Measurements from ENCODE around the gene TMEM130. TPM values are rescaled to one million over a fixed set of nuclear protein-coding genes. Genes with fewer than 3 reads are reported as not detected.

Gene TMEM130
- total and polyA plus RNA-seq, 2 donors (not counting 1 experiment from before 2014, with no cell fraction given) = 0.66 to 2.6 TPM

- Histone ChIP-seq H3K79me2 (ENCODE audit: control insufficient read depth, insufficient read depth, low read length) (no peaks in the 10 kb centered on the region), H2AFZ (ENCODE audit: low read length) (no peak overlapping the region), H3K4me2 (ENCODE audit: extremely low read depth, insufficient read depth, low read length) (no peak overlapping the region), H3K9me3 (ENCODE audit: control insufficient read depth, insufficient read depth, low read depth, low read length) (no peaks in the 10 kb centered on the region), H4K20me1 (ENCODE audit: control insufficient read depth, extremely low read depth, insufficient read depth, low read length) (no peaks in the 10 kb centered on the region), H3K4me1 (ENCODE audit: control insufficient read depth, extremely low read depth, insufficient read depth, low read length) (no peaks in the 10 kb centered on the region), H3K36me3 (ENCODE audit: control insufficient read depth, insufficient read depth, low read length) (no peaks in the 10 kb centered on the region), H3K4me3 (replicated peaks in 1 of 4; ENCODE audit: control extremely low read depth in 1 of 4, insufficient read depth in 1 of 4, low read depth in 3 of 4, low read length in 4 of 4) (no peak overlapping the region), H3K27me3 (ENCODE audit: control insufficient read depth, insufficient read depth, low read length) (no peaks in the 10 kb centered on the region), H3K27ac (ENCODE audit: insufficient read depth, low read length) (no peak overlapping the region), H3K9ac (ENCODE audit: insufficient read depth, low read length) (no peak overlapping the region)
- TF ChIP-seq, protein P1, sequence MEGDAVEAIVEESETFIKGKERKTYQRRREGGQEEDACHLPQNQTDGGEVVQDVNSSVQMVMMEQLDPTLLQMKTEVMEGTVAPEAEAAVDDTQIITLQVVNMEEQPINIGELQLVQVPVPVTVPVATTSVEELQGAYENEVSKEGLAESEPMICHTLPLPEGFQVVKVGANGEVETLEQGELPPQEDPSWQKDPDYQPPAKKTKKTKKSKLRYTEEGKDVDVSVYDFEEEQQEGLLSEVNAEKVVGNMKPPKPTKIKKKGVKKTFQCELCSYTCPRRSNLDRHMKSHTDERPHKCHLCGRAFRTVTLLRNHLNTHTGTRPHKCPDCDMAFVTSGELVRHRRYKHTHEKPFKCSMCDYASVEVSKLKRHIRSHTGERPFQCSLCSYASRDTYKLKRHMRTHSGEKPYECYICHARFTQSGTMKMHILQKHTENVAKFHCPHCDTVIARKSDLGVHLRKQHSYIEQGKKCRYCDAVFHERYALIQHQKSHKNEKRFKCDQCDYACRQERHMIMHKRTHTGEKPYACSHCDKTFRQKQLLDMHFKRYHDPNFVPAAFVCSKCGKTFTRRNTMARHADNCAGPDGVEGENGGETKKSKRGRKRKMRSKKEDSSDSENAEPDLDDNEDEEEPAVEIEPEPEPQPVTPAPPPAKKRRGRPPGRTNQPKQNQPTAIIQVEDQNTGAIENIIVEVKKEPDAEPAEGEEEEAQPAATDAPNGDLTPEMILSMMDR (conservative IDR thresholded peaks at IDR 0.05 in 1 of 2, IDR thresholded peaks at IDR 0.05 in 1 of 2; ENCODE audit: low read depth in 1 of 2, low read length in 2 of 2) = no peak
- no peak for TF ChIP-seq EZH2 (IDR thresholded peaks at IDR 0.05; ENCODE audit: low read length, missing control alignments)
- DNase-seq (ENCODE audit: low read depth in 2 of 2) = no peak
Observed at GRCh38 chr7:98828368-98828767, 41.4 kb downstream of the TMEM130 start.

GRCh38 chr7:98827258-98827657, 42.6 kb downstream of the TMEM130 start:
- no peaks in the 10 kb centered on the region for H4K20me1 ChIP-seq (ENCODE audit: control insufficient read depth, extremely low read depth, insufficient read depth, low read length)
- H3K4me3 ChIP-seq (replicated peaks in 1 of 4; ENCODE audit: control extremely low read depth in 1 of 4, insufficient read depth in 1 of 4, low read depth in 3 of 4, low read length in 4 of 4) = no peak overlapping the region
- H3K79me2 ChIP-seq (ENCODE audit: control insufficient read depth, insufficient read depth, low read length) = no peaks in the 10 kb centered on the region
- no peaks in the 10 kb centered on the region for H3K36me3 ChIP-seq (ENCODE audit: control insufficient read depth, insufficient read depth, low read length)
- H3K9ac ChIP-seq (ENCODE audit: insufficient read depth, low read length) = no peak overlapping the region
- no peaks in the 10 kb centered on the region for H3K27me3 ChIP-seq (ENCODE audit: control insufficient read depth, insufficient read depth, low read length)
- no peak for TF ChIP-seq EZH2 (IDR thresholded peaks at IDR 0.05; ENCODE audit: low read length, missing control alignments)
- TF ChIP-seq, protein P1 (conservative IDR thresholded peaks at IDR 0.05 in 1 of 2, IDR thresholded peaks at IDR 0.05 in 1 of 2; ENCODE audit: low read depth in 1 of 2, low read length in 2 of 2) = no peak
- no peaks in the 10 kb centered on the region for H3K4me1 ChIP-seq (ENCODE audit: control insufficient read depth, extremely low read depth, insufficient read depth, low read length)
- H3K4me2 ChIP-seq (ENCODE audit: extremely low read depth, insufficient read depth, low read length) = no peak overlapping the region
- no peak for DNase-seq (ENCODE audit: low read depth in 2 of 2)
- H3K9me3 ChIP-seq (ENCODE audit: control insufficient read depth, insufficient read depth, low read depth, low read length) = no peaks in the 10 kb centered on the region
- no peak overlapping the region for H3K27ac ChIP-seq (ENCODE audit: insufficient read depth, low read length)
- H2AFZ ChIP-seq (ENCODE audit: low read length) = no peak overlapping the region

- no peaks in the 10 kb centered on the region for H3K9me3 ChIP-seq (ENCODE audit: control insufficient read depth, insufficient read depth, low read depth, low read length)
- no peak overlapping the region for H3K9ac ChIP-seq (ENCODE audit: insufficient read depth, low read length)
- no peak overlapping the region for H3K27ac ChIP-seq (ENCODE audit: insufficient read depth, low read length)
- peak in 1 of 2 donors; percentile 8 for DNase-seq (ENCODE audit: low read depth in 2 of 2)
- H3K79me2 ChIP-seq (ENCODE audit: control insufficient read depth, insufficient read depth, low read length) = no peaks in the 10 kb centered on the region
- no peaks in the 10 kb centered on the region for H3K4me1 ChIP-seq (ENCODE audit: control insufficient read depth, extremely low read depth, insufficient read depth, low read length)
- no peaks in the 10 kb centered on the region for H3K36me3 ChIP-seq (ENCODE audit: control insufficient read depth, insufficient read depth, low read length)
- H3K4me2 ChIP-seq (ENCODE audit: extremely low read depth, insufficient read depth, low read length) = no peak overlapping the region
- no peaks in the 10 kb centered on the region for H3K27me3 ChIP-seq (ENCODE audit: control insufficient read depth, insufficient read depth, low read length)
- H2AFZ ChIP-seq (ENCODE audit: low read length) = no peak overlapping the region
- TF ChIP-seq EZH2 (IDR thresholded peaks at IDR 0.05; ENCODE audit: low read length, missing control alignments) = no peak
- no peak overlapping the region for H3K4me3 ChIP-seq (replicated peaks in 1 of 4; ENCODE audit: control extremely low read depth in 1 of 4, insufficient read depth in 1 of 4, low read depth in 3 of 4, low read length in 4 of 4)
- H4K20me1 ChIP-seq (ENCODE audit: control insufficient read depth, extremely low read depth, insufficient read depth, low read length) = no peaks in the 10 kb centered on the region
Observed at GRCh38 chr7:98826811-98827231, 43.0 kb downstream of the TMEM130 start.
